Measurements from ENCODE around the gene TSHR.

DNA sequence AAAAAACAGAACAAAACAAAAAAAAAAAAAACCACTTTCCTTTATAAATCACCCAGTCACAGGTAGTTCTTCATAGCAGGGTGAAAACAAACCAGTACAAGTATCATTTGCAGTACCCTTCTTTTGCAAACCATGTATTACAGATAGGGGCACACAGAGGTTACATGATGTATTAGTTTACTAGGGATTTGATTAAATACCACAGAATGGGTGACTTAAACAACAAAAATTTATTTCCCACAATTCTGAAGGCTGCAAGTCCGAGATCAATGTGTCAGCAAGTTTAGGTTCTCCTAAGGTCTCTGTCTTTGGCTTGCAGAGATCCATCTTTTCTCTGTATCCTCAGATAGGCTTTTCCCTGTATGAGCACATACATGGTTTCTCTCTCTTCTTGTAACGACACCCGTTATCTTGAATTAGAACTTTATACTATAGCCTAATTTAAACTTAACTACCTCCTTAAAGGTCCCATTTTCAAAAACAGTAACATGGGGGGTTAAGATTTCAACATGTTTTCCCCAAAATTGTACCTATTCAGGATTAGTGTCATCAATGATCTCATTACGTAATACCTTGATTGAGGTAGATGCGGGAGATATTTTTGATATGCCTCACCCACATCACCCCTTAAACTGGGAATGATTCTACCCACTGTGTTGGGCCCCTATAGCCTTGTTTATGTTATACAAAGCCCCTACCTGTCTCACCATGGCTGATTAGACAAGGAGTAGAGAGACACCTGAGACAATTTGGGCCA lies 10.4 kb upstream of the TSHR start:
- TF ChIP-seq ZBTB7A (IDR thresholded peaks at IDR 0.05; ENCODE audit: low read depth) (no peak), EP300 (IDR thresholded peaks at IDR 0.05; ENCODE audit: borderline replicate concordance) (no peak), TAF1 (IDR thresholded peaks at IDR 0.05; ENCODE audit: low read depth) (no peak), RAD21 (IDR thresholded peaks at IDR 0.05; ENCODE audit: low read depth) (no peak)

Measured in Ishikawa (cell line).